OCI-LY1 (cell line): ENCODE data around the gene HTR2B.

Experiments used
- EZH2 ChIP-seq: fragments of 200-600 bp; sonication (generic), shearing (Covaris generic); IDR thresholded peaks from 2 replicates; pipeline ENCODE4 v1.8.0; 2017; ENCODE audit warnings: borderline replicate concordance, mixed run types, mild to moderate bottlenecking, antibody characterized with exemption, low read length, moderate library complexity, mixed read lengths
- TF ChIP-seq, protein P1 (sequence below): fragments of 200-600 bp; sonication (generic), shearing (Covaris generic); IDR thresholded peaks from 2 replicates; pipeline ENCODE4 v1.5.1; 2017; ENCODE audit warnings: mild to moderate bottlenecking, antibody characterized with exemption, low read length, moderate library complexity, mixed read lengths

DNA sequence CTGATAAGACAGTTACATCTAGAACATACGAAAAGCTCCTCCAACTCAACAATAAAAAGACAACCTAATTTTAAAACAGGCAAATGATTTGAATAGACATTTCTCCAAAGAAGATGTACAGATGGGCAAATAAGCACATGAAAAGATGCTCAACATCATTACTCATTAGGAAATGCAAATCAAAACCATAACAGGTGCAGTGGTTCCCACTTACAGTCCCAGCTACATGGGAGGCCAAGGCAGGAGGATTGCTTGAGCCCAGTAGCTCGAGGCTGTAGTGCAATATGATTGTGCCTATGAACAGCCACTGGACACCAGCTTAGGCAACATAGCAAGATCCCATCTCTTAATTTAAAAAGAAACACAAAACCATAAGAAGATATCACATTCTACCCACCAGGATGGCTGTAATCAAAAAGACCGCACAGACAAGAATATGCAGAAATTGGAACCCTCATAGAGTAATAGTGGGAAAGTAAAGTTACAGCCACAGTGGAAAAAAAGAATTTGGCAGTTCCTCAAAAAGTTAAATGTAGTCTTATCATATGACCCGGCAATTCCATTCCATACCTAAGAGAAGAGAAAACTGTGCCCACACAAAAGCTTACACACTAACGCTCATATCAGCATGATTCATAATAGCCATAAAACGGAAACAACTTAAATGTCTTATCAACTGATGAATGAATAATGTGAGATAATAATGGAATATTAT lies 43.1 kb upstream of the HTR2B start:
- TF ChIP-seq, protein P1, sequence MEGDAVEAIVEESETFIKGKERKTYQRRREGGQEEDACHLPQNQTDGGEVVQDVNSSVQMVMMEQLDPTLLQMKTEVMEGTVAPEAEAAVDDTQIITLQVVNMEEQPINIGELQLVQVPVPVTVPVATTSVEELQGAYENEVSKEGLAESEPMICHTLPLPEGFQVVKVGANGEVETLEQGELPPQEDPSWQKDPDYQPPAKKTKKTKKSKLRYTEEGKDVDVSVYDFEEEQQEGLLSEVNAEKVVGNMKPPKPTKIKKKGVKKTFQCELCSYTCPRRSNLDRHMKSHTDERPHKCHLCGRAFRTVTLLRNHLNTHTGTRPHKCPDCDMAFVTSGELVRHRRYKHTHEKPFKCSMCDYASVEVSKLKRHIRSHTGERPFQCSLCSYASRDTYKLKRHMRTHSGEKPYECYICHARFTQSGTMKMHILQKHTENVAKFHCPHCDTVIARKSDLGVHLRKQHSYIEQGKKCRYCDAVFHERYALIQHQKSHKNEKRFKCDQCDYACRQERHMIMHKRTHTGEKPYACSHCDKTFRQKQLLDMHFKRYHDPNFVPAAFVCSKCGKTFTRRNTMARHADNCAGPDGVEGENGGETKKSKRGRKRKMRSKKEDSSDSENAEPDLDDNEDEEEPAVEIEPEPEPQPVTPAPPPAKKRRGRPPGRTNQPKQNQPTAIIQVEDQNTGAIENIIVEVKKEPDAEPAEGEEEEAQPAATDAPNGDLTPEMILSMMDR: no peak
- no peak for TF ChIP-seq EZH2
